Central memory CD8-positive, alpha-beta T cell (primary cell): ENCODE measurements around the gene SSTR1.

ENCODE experiments used
- ATAC-seq: fragments of 150-1000 bp; cut with Tn5 transposase; replicated peaks from 2 replicates; pipeline ENCODE4 v1.10.0; 2022; ENCODE audit warnings: mild to moderate bottlenecking, moderate FRiP score, moderate number of reproducible peaks; ENCODE audit not compliant: poor library complexity, severe bottlenecking; ENCODE audit errors: extremely low read depth
- DNase-seq, 2 donors: peaks; one replicate each; pipeline ENCODE4 v3.0.0; 2021; ENCODE audit warnings: low spot score in 2 of 2
- H3K27ac Mint-ChIP-seq: one replicate; pipeline ENCODE4 v1.8.0; 2022; ENCODE audit warnings: low read depth, mild to moderate bottlenecking, moderate library complexity, mixed read lengths
- H3K27me3 Mint-ChIP-seq: one replicate; pipeline ENCODE4 v1.8.0; 2022; ENCODE audit warnings: mixed read lengths
- H3K36me3 Mint-ChIP-seq: one replicate; pipeline ENCODE4 v1.8.0; 2022; ENCODE audit warnings: mild to moderate bottlenecking, moderate library complexity, mixed read lengths; ENCODE audit not compliant: insufficient read depth
- H3K4me1 Mint-ChIP-seq: one replicate; pipeline ENCODE4 v1.8.0; 2022; ENCODE audit warnings: mixed read lengths
- H3K4me3 Mint-ChIP-seq: one replicate; pipeline ENCODE4 v1.8.0; 2022; ENCODE audit warnings: mild to moderate bottlenecking, moderate library complexity, mixed read lengths
- H3K9me3 Mint-ChIP-seq: one replicate; pipeline ENCODE4 v1.8.0; 2022; ENCODE audit warnings: mixed read lengths

Gene SSTR1

GRCh38 chr14:38254571-38255407 lies 47.1 kb downstream of the SSTR1 start:
- DNase-seq: no peak
- Mint-ChIP-seq H3K36me3 (peaks cover 2% of the 10 kb centered on the region), H3K4me1 (no peaks in the 10 kb centered on the region), H3K27ac (no peak overlapping the region), H3K4me3 (peak overlapping the region; percentile 19), H3K27me3 (peaks cover 41% of the 10 kb centered on the region), H3K9me3 (no peaks in the 10 kb centered on the region)
- no peak for ATAC-seq

DNA sequence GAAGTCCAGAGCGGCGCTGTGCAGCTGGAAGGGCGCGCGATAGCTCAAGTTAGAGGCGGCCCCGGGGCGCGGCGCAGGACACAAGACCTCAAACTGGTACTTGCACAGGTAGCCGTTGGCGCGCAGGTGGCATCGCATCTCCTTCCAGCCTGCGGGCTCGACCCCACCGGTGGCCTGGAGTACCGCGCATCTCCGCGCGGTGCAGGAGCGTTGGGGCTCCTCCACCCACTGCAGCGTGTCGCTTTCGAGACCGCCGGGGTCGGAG lies 47.6 kb downstream of the SSTR1 start:
- Mint-ChIP-seq H3K4me1 (no peaks in the 10 kb centered on the region), H3K4me3 (no peak overlapping the region), H3K9me3 (no peaks in the 10 kb centered on the region), H3K27ac (no peak overlapping the region), H3K36me3 (peaks cover 2% of the 10 kb centered on the region), H3K27me3 (peaks cover 45% of the 10 kb centered on the region)
- DNase-seq (no peak), ATAC-seq (peak; percentile 28)

DNA sequence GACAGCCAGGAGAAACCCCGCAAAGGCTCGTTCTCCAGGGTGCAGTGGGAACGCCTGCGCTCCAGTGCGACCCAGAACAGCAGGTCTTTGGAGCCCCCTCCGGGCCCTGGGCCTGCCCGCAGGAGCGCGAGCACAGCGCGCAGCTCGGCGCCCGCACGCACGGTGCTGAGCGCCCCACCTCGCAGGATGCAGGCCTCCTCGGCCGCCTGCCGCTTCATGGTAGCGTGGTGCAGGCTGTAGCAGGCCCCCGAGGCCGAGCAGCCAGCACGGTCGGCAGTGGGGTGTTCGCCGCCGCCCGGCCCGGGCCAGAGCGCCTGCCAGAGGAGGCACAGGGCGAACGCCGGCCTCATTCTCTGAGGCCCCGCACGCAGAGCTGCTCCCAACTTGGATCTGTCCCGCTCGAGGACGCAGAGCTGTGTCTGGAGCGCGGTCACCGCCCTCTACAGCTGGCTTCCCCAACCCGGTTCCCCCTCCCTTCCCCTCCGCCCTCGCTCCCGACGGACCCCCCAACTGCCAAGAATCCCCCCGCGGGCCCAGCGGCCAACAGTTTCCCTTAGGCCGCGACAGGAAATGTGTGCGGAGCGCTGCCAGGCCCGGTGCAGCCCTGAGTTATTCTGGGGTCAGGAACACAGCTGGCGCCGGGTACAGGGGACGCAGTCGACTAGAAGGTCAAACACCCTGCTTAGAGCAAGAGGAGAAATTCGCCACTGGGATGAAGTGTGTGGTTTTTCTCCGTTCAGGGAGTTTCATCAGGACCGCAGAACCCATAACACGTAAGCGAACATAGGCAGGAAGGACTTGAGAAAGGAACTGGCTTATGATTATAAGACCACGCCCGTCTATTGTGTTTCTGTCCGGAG lies 48.2 kb downstream of the SSTR1 start, which contains the start of gene CLEC14A:
Gene CLEC14A, minus strand, starts transcription at position 421 of the 860 bp plus-strand sequence. Its CDS starts 71 bp downstream, at position 350.
- DNase-seq: no peak
- peak; percentile 32 for ATAC-seq
- Mint-ChIP-seq H3K4me3 (peak within 1 kb of the TSS; percentile 19), H3K4me1 (no peaks in the 10 kb centered on the region), H3K27ac (no peak within 1 kb of the TSS), H3K27me3 (peaks cover 50% of the 10 kb centered on the region), H3K9me3 (no peaks in the 10 kb centered on the region), H3K36me3 (peaks cover 2% of the 10 kb centered on the region)

GRCh38 chr14:38256533-38256840 lies 48.8 kb downstream of the SSTR1 start:
- Mint-ChIP-seq H3K27me3 (peaks cover 56% of the 10 kb centered on the region), H3K9me3 (no peaks in the 10 kb centered on the region), H3K27ac (no peak overlapping the region), H3K4me1 (no peaks in the 10 kb centered on the region), H3K36me3 (peaks cover 2% of the 10 kb centered on the region), H3K4me3 (peak overlapping the region; percentile 9)
- DNase-seq: no peak
- no peak for ATAC-seq

GRCh38 chr14:38257507-38257906 lies 49.8 kb downstream of the SSTR1 start:
- no peak for DNase-seq
- Mint-ChIP-seq H3K4me1 (no peaks in the 10 kb centered on the region), H3K9me3 (peaks cover 6% of the 10 kb centered on the region), H3K4me3 (no peak overlapping the region), H3K36me3 (peaks cover 2% of the 10 kb centered on the region), H3K27ac (no peak overlapping the region), H3K27me3 (peaks cover 56% of the 10 kb centered on the region)
- ATAC-seq: no peak

- DNase-seq (no peak), ATAC-seq (no peak)
- no peak overlapping the region for H3K4me3 Mint-ChIP-seq
- peaks cover 17% of the 10 kb centered on the region for H3K9me3 Mint-ChIP-seq
- H3K27ac Mint-ChIP-seq: no peak overlapping the region
- no peaks in the 10 kb centered on the region for H3K4me1 Mint-ChIP-seq
- no peaks in the 10 kb centered on the region for H3K36me3 Mint-ChIP-seq
- peaks cover 43% of the 10 kb centered on the region for H3K27me3 Mint-ChIP-seq
Measured at GRCh38 chr14:38261620-38262019, 53.9 kb downstream of the SSTR1 start.
